T-helper 17 cell (primary cell): ENCODE results near the gene ALG9. TPM values are rescaled to one million over a fixed set of nuclear protein-coding genes. Genes with fewer than 3 reads are reported as not detected.
"Not testable (repeated sequence)": the region's sequence is repeated elsewhere in the genome, so short reads cannot be mapped to it uniquely, and the experiment has no call there.

Experiments
- ATAC-seq: fragments of 150-1000 bp; cut with Tn5 transposase; 2 replicates; pipeline ENCODE4 v1.10.0; 2021; ENCODE audit warnings: mild to moderate bottlenecking, moderate library complexity
- DNase-seq, 3 donors: peaks; one replicate each; pipeline versions ENCODE4 v3.0.0 to v3.0.0-alpha.2; 2020 to 2021
- H3K9me3 ChIP-seq: one replicate; pipeline ENCODE4 v1.7.0; 2013; ENCODE audit warnings: low read length, mild to moderate bottlenecking; ENCODE audit not compliant: control insufficient read depth, poor library complexity, severe bottlenecking
- H3K27ac Mint-ChIP-seq: one replicate; pipeline ENCODE4 v1.8.0; 2022; ENCODE audit warnings: mild to moderate bottlenecking, moderate library complexity, mixed read lengths
- H3K27me3 Mint-ChIP-seq: one replicate; pipeline ENCODE4 v1.8.0; 2022; ENCODE audit warnings: mixed read lengths
- H3K36me3 Mint-ChIP-seq: one replicate; pipeline ENCODE4 v1.8.0; 2022; ENCODE audit warnings: low read depth, mixed read lengths
- H3K4me1 Mint-ChIP-seq: one replicate; pipeline ENCODE4 v1.8.0; 2022; ENCODE audit warnings: mild to moderate bottlenecking, mixed read lengths
- H3K4me3 Mint-ChIP-seq: one replicate; pipeline ENCODE4 v1.8.0; 2022; ENCODE audit warnings: mild to moderate bottlenecking, moderate library complexity, mixed read lengths
- total RNA-seq, 4 donors: library from RNA in 2 of 4; stranded (reverse) in 2 of 4; gene quantifications; one replicate each; pipeline ENCODE4 v1.2.3 and lab custom pipeline; 2022 to 2026

ALG9 gene
- total RNA-seq, 2 donors from 2014 or later = 22.7 to 33.9 TPM

DNA sequence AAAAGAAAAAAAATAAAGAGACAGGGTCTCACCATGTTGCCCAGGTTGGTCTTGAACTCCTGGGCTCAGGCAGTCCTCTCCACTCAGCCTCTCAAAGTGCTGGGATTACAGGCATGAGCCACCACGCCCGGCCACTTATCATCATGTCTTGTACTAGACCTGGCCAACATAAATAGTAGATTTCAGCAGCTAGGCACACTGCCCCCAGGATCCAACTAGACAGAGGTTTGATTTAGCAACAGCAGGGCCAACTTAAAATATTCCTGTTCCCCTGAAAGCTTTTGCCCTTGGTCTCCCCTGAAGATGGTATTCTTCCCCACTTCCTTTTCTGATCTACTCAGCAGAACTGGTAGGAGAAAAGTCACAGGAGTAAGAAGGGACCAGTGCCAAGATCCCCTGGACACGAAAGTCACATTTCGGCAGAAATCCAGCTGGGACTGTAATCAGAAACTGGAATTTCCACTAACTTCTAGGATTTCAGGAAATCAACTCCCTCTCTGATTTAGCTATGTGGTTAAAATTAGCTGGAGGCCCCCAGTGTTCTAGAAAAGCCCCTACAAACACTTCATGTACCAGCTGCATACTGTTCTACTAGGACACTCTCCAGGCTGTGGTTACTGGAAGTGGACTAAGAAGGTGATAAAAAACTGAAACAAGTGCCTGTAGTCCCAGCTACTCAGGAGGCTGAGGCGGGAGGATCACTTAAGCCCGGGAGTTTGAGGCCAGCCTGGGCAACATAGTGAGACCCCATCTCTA, 96.2 kb downstream of the ALG9 start:
- Mint-ChIP-seq H3K4me3 (no peak overlapping the region), H3K4me1 (peaks cover 5% of the 10 kb centered on the region), H3K36me3 (no peaks in the 10 kb centered on the region), H3K27me3 (no peaks in the 10 kb centered on the region), H3K27ac (no peak overlapping the region)
- ATAC-seq = no peak
- H3K9me3 ChIP-seq = no peaks in the 10 kb centered on the region
- no peak for DNase-seq

DNA sequence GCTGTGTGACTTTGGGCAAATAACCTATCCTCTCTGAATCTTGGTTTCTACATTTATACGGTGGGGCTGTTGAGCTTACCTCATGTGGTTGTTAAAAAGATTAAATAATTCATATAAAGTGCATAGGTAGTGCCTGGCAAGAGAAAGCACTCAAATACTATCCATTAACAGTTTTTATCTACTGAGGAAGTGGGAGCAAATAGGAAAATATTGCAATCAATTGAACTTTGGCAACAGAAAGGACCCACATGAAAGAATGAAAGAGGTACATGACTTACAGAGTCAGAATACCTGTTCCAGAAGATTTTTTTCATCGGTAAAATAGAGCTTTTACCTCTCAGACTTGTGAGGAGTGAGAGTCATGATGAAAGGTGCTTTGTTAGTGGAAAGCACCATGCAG, 98.8 kb downstream of the ALG9 start:
- H3K9me3 ChIP-seq = no peaks in the 10 kb centered on the region
- peaks cover 5% of the 10 kb centered on the region for H3K4me1 Mint-ChIP-seq
- no peaks in the 10 kb centered on the region for H3K27me3 Mint-ChIP-seq
- H3K36me3 Mint-ChIP-seq = no peaks in the 10 kb centered on the region
- no peak overlapping the region for H3K27ac Mint-ChIP-seq
- no peak overlapping the region for H3K4me3 Mint-ChIP-seq
- no peak for DNase-seq
- no peak for ATAC-seq

DNA sequence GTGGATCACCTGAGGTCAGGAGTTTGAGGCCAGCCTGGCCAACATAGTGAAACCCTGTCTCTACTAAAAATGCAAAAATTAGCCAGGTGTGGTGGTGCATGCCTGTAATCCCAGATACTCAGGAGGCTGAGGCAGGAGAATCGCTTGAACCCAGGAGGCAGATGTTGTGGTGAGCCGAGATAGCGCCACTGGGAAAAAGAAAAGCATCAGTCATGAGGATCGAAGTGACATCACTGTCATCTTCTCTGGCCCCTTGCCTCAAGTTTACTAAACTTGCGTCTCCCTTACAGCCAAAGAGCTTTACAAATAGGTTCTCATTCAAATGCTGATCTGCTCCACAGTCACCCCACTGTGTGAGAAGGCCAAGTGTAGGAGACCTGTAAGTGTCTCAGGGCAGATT, 100.2 kb downstream of the ALG9 start:
- not testable (repeated sequence) for H3K27ac Mint-ChIP-seq, DNase-seq, H3K9me3 ChIP-seq, H3K4me3 Mint-ChIP-seq, ATAC-seq, H3K27me3 Mint-ChIP-seq, H3K36me3 Mint-ChIP-seq, H3K4me1 Mint-ChIP-seq

DNA sequence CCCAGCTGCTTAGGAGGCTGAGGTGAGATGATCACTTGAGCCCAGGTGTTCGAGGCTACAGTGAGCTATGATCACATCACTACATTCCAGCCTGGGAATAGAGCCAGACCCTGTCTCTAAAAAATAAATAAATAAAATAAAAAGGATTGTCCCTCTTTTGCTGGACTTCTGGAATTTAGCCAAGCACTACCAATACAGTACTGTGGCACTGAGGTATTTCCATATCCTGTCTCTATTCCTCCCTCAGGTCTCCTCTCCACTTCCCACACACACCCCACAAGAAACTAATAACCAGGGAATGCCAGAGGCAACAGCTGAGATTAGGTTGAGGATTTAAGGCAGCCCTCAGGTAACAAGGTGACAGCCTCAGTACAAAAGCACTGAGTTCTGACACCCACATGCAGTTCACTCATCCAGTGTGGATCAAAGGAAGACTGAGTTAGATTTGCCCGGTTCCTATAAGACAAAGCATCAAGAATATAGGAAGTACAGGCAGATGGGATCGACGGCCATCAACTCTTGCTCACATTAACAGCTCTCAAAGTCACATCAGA, 100.7 kb downstream of the ALG9 start:
- Mint-ChIP-seq H3K4me1 (peaks cover 5% of the 10 kb centered on the region), H3K27me3 (no peaks in the 10 kb centered on the region), H3K27ac (no peak overlapping the region), H3K4me3 (no peak overlapping the region), H3K36me3 (peaks cover 2% of the 10 kb centered on the region)
- no peaks in the 10 kb centered on the region for H3K9me3 ChIP-seq
- no peak for ATAC-seq
- DNase-seq = no peak

DNA sequence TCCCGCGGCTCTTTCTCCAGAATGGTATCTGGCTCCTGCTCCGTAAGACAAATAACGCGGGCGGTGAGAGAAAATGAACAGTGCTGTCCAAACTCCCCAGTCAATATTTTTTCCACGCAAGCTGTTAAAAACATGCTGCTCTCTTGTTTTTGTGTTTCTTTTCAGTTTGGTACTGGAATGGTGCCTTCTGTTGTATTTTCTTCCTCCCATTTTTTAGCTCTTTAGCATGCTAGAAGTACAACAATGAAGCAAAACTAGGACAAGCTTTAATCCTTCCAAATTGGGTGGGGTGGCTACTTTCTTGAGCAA, 104.6 kb downstream of the ALG9 start:
- no peaks in the 10 kb centered on the region for H3K27me3 Mint-ChIP-seq
- no peak for ATAC-seq
- H3K4me1 Mint-ChIP-seq = peaks cover 29% of the 10 kb centered on the region
- no peaks in the 10 kb centered on the region for H3K9me3 ChIP-seq
- H3K4me3 Mint-ChIP-seq = peak overlapping the region; percentile 99
- H3K27ac Mint-ChIP-seq = peak overlapping the region; percentile 97
- DNase-seq = no peak
- peaks cover 13% of the 10 kb centered on the region for H3K36me3 Mint-ChIP-seq

DNA sequence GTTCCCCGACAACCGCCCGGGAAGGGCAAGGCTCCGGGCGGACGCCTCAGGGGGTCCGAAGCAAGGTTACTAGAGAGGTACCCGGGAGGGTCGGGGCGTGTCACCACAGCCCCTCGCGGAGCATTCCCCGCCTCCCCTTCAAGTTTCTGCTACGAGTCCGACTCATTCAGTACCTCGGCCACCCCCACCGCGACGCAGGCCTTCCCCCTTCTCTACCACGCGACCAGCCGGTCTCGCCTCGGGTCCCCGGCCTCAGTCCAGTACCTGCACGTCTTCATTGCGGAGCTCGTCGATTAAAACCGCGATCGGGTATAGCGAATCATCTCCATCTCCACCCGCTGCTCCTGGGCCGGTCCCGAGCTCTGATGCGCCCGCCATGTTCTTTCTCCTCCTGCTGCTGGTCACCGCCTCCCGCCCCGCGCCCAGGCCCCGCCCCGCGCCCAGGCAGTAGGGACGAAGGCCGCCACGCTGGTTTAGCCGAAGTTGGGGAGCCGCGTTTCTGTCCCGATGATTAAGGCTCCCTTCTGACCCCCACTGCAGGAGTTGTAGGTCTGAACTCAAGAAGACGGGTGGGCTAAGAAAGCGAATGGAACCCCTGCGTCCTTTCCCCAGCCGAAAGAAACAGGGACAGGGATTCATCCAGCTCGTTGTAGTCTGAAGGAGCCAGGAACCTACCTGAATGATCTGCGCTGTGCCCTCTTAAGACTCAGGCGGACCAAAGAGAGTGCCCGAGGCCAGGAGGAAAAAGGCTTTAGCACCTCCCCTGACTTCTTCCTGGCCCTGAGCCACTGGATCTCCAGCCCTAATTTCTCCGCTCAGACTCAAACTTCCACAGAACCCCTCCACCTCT, 105.2 kb downstream of the ALG9 start, which contains the start of gene PPP2R1B:
PPP2R1B (minus strand) TSS at position 406 of the 850 bp plus-strand sequence; CDS start at position 378, 28 bp downstream.
- Mint-ChIP-seq H3K27me3 (no peaks in the 10 kb centered on the region), H3K4me3 (peak within 1 kb of the TSS; percentile 99), H3K36me3 (peaks cover 13% of the 10 kb centered on the region), H3K27ac (peak within 1 kb of the TSS; percentile 97), H3K4me1 (peaks cover 29% of the 10 kb centered on the region)
- peak; percentile 51 to 70 (median 66) for DNase-seq
- ATAC-seq = peak; percentile 98
- H3K9me3 ChIP-seq = no peaks in the 10 kb centered on the region

DNA sequence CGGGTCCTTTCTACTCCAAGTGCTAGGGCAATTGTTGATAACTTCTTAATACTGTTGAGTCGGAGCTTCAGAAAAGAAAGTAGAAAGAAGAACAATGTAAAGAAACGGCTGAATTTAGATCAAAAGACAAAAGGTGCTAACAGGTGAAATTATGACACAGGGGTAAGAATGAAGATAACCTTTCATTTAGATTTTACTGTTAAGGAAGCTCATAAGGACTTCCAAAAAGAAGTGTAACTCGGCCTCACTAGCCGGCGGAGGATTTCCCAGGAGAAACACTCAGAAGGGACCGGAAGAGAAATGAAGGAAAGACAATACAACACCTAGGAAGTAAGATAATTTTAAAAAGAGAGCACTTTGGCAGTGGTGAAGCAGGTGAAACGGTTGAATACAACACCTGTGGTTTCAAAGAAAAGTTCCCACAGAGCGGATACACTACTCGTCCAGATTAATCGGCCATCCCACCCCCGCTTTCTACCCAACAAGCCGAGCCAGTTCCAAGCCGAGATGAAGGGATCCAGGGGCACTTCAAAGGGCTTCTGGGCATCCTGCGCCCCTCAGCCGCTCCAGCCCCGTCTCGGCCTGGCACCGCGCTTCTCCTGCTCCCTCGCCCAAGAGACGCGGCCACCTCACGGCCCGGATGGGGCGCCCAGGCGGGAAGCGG, 105.9 kb downstream of the ALG9 start:
- H3K9me3 ChIP-seq = no peaks in the 10 kb centered on the region
- H3K4me1 Mint-ChIP-seq = peaks cover 29% of the 10 kb centered on the region
- no peak for DNase-seq
- peak overlapping the region; percentile 97 for H3K27ac Mint-ChIP-seq
- H3K27me3 Mint-ChIP-seq = no peaks in the 10 kb centered on the region
- peaks cover 15% of the 10 kb centered on the region for H3K36me3 Mint-ChIP-seq
- peak overlapping the region; percentile 99 for H3K4me3 Mint-ChIP-seq
- peak; percentile 46 for ATAC-seq

DNA sequence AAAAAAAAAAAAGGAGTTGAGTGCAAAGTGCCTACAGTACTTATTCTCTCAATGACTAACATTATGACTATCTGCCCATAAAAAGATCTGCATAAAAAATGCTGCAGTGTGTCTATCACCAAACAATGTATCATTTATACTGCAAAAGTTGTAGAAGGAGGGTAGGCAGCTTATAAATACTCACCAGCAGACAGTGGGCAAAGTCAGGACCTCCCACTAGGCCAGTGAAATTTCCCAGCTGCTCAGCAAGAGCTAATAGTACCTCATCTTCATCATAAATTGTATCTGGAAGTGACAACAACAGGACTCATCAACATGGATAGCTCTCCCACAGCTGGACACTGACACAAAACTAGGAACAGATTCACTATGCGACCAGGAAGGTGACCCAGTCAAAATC, 106.8 kb downstream of the ALG9 start:
- Mint-ChIP-seq H3K36me3 (peaks cover 15% of the 10 kb centered on the region), H3K4me3 (peak overlapping the region; percentile 99), H3K4me1 (peaks cover 29% of the 10 kb centered on the region), H3K27ac (peak overlapping the region; percentile 97), H3K27me3 (no peaks in the 10 kb centered on the region)
- H3K9me3 ChIP-seq = no peaks in the 10 kb centered on the region
- DNase-seq = no peak
- ATAC-seq = no peak

DNA sequence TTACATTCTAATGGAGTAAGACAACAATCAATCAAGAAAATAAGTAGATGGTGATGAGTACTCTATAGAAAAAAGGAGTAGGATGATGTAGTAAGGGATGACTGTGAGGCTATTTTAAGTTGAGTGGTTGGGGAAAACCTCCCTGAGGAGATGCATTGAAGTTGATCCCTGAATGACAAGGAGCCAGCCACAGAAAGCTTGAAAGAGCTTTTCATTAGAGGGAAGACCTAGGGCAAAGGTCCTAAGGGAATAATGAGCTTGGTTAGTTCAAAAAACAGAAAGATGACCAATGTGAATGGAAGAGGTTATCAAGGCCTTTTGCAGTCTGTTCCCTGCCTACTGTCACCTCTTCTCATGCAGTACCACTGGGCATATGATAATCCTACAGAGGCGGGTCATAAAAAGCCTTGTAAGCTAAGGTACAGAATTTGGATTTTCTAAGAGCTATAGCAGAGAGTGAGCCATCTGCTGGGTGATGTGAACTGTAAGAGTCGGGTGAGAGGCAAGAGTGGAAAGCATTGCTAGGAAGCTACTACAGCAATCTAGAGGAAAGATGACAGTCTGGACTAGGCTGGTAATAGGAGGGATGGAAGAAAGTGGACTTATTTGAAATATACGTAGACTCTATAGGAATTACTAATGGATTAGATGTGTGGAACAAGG, 108.3 kb downstream of the ALG9 start:
- Mint-ChIP-seq H3K27me3 (no peaks in the 10 kb centered on the region), H3K4me1 (peaks cover 29% of the 10 kb centered on the region), H3K27ac (peak overlapping the region; percentile 60), H3K4me3 (no peak overlapping the region), H3K36me3 (peaks cover 15% of the 10 kb centered on the region)
- no peaks in the 10 kb centered on the region for H3K9me3 ChIP-seq
- ATAC-seq (no peak), DNase-seq (no peak)

DNA sequence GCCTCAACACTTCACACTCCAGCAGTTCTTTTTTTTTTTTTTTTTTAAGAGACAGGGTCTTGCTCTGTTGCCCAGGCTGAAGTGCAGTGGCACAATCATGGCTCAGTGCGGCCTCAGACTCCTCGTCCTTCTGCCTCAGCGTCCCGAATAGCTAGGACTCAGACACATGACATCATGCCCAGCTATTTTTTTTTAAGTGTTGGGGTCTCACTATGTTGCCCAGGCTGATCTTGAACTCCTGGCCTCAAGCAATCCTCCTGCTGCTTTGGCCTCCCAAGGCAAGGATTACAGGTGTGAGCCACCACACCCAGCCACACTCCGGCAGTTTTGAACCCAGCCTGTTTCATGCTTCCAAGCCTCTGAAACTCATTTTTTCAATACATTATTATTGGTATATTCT, 108.9 kb downstream of the ALG9 start:
- Mint-ChIP-seq H3K36me3 (peaks cover 18% of the 10 kb centered on the region), H3K27me3 (no peaks in the 10 kb centered on the region), H3K27ac (peak overlapping the region; percentile 60), H3K4me1 (peaks cover 32% of the 10 kb centered on the region), H3K4me3 (no peak overlapping the region)
- no peak for DNase-seq
- H3K9me3 ChIP-seq = no peaks in the 10 kb centered on the region
- ATAC-seq = no peak

DNA sequence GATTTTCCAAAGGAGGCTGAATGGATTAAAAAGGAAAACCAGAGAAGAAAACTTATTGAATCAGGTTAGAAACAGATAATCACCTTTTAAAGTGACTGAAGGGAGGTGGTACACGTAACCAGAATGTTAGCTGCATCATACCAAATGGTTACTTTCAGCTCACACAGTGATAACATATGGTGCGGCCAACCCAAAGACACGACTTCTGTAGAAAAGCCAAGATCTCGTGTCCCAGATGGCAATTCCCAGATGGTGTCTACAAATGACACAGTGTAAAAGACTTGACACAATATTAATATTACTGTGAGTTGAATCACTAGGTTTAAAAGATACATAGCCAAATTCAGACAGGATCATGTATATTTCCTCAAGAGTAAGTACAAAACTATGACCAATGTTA, 110.3 kb downstream of the ALG9 start:
- DNase-seq = no peak
- no peak overlapping the region for H3K27ac Mint-ChIP-seq
- ATAC-seq = no peak
- peaks cover 16% of the 10 kb centered on the region for H3K36me3 Mint-ChIP-seq
- no peak overlapping the region for H3K4me3 Mint-ChIP-seq
- H3K27me3 Mint-ChIP-seq = no peaks in the 10 kb centered on the region
- peaks cover 27% of the 10 kb centered on the region for H3K4me1 Mint-ChIP-seq
- no peaks in the 10 kb centered on the region for H3K9me3 ChIP-seq

DNA sequence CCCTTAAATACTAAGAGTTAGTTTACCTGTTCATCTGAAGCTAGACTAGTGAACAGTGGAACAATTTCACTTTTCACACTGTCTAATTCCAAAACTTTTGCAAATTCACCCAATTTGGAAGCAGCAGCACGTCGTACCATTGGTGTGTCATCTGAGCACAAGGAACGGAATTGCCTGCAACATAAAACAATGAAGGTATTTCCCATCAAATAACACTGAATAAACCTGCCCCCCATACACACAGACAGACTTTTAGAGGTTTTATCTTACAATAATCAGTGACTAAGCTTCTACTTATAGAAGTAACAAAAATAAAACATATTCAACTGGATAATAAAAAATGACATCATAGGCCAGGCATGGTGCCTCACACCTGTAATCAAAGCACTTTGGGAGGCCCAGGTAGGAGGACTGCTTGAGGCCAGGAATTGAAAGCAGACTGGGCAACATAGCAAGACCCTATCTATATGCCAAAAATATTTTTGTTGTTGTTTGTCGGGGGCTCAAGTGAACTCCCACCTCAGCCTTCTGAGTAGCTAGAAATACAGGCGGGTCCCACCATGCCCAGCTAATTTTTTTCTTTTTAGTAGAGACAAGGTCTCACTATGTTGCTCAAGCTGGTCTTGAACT, 111.5 kb downstream of the ALG9 start:
- H3K4me1 Mint-ChIP-seq = peaks cover 21% of the 10 kb centered on the region
- peaks cover 12% of the 10 kb centered on the region for H3K36me3 Mint-ChIP-seq
- no peak for ATAC-seq
- no peaks in the 10 kb centered on the region for H3K9me3 ChIP-seq
- H3K27me3 Mint-ChIP-seq = no peaks in the 10 kb centered on the region
- DNase-seq = no peak
- H3K4me3 Mint-ChIP-seq = no peak overlapping the region
- H3K27ac Mint-ChIP-seq = no peak overlapping the region
